Right lobe of liver (tissue), 6 donors: ENCODE results near the gene ANTXR1. TPM values are rescaled to one million over a fixed set of nuclear protein-coding genes. Genes with fewer than 3 reads are reported as not detected.

Source experiments
- ATAC-seq, 4 donors: fragments of 200-7000 bp; cut with Tn5 transposase; one replicate each; pipeline ENCODE4 v1.9.1; 2020; ENCODE audit warnings: mild to moderate bottlenecking in 4 of 4, moderate library complexity in 4 of 4
- DNase-seq, 3 donors: peaks; one replicate each; pipeline ENCODE4 v3.0.0-alpha.2; 2020
- H3K27ac ChIP-seq, 3 donors: fragments of 200-600 bp; one replicate each; pipeline ENCODE4 v1.8.0; 2022
- H3K27me3 ChIP-seq, 2 donors: fragments of 200-600 bp; one replicate each; pipeline ENCODE4 v1.8.0; 2022
- H3K36me3 ChIP-seq, 4 donors: fragments of 200-600 bp; sonication (generic) in 1 of 4; one replicate each; pipeline versions ENCODE4 v1.5.1 to v1.8.0; 2017 to 2022; ENCODE audit warnings: control low read depth in 1 of 4
- H3K4me1 ChIP-seq, 4 donors: fragments of 200-600 bp; sonication (generic) in 1 of 4; one replicate each; pipeline versions ENCODE4 v1.5.1 to v1.8.0; 2017 to 2022; ENCODE audit warnings: control low read depth in 1 of 4
- H3K4me3 ChIP-seq, 3 donors: fragments of 200-600 bp; one replicate each; pipeline ENCODE4 v1.8.0; 2022
- H3K9me3 ChIP-seq, 4 donors: fragments of 200-600 bp; sonication (generic) in 1 of 4; one replicate each; pipeline versions ENCODE4 v1.5.1 to v1.8.0; 2017 to 2022; ENCODE audit warnings: control low read depth in 1 of 4
- CTCF ChIP-seq, 4 donors: fragments of 200-600 bp in 3 of 4; fragments of 450-650 bp in 1 of 4; IDR thresholded peaks; one replicate each; pipeline versions ENCODE4 v1.5.1 to v1.8.0; 2016 to 2022; ENCODE audit warnings: antibody characterized with exemption in 4 of 4, mild to moderate bottlenecking in 2 of 4
- POLR2A ChIP-seq: fragments of 450-650 bp; IDR thresholded peaks from one replicate; pipeline ENCODE4 v1.6.1; 2017; ENCODE audit warnings: antibody characterized with exemption, mild to moderate bottlenecking
- WGBS: methylation state at CpG from one replicate; pipeline ENCODE4 v1.1.6; 2018; ENCODE audit warnings: low coverage, low lambda C conversion rate; ENCODE audit not compliant: insufficient coverage; ENCODE audit errors: missing lambda C conversion rate; 5-methylcytosine and 5-hydroxymethylcytosine counted together
- intact Hi-C, 2 donors: fragments of 100-400 bp; cut with DNase I; formaldehyde crosslinking; loops; one replicate each; pipeline versions ENCODE4 v1.11.2 to v1.14.1; 2022
- total RNA-seq, 6 experiments: library from RNA; depleted of rRNA in 2 of 6; stranded (reverse); fragments of >200 nt in 2 of 6; fragmentation: NEBNext Ultra II Directional in 3 of 6; extraction: Animal tissue kit (Norgen Biotek cat#: 25700) in 3 of 6; gene quantifications; one replicate each; pipeline versions ENCODE4 v1.1.0 to v1.2.4, GENCODE V29; 2016 to 2023
- donor health status: DM: no; HTN: yes; CAD: no.
- donor health status: DM: no; HTN: no; CAD: no.
- donor health status: DM: no; HTN: no; CAD: no.
- donor health status: DM: no; HTN: yes; CAD: no.
- donor health status: DM: no; HTN: yes; CAD: no.

The ANTXR1 gene
- total RNA-seq, 6 experiments from 2014 or later: 1.1 to 4.1 (median 2.9) TPM

- H3K9me3 ChIP-seq: no peaks in the 10 kb centered on the region
- peaks cover 5 to 7% of the 10 kb centered on the region in 2 donors for H3K27me3 ChIP-seq
- ATAC-seq (no peak), DNase-seq (no peak)
- H3K4me3 ChIP-seq: no peak overlapping the region
- H3K36me3 ChIP-seq: no peaks in the 10 kb centered on the region
- intact Hi-C loops: no loop called here
- H3K4me1 ChIP-seq: peaks cover 0 to 7% (median 5%) of the 10 kb centered on the region in 4 donors
- TF ChIP-seq CTCF (IDR thresholded peaks at IDR 0.05) (no peak), POLR2A (no peak)
- 72% methylated on average over 3 of the region's 4 CpGs for WGBS
- H3K27ac ChIP-seq: no peak overlapping the region
Observed at GRCh38 chr2:69011611-69012157, 1.3 kb upstream of the ANTXR1 start.

- ATAC-seq: peak; percentile 65 to 79 (median 74)
- peaks cover 0 to 7% (median 5%) of the 10 kb centered on the region in 4 donors for H3K4me1 ChIP-seq
- H3K9me3 ChIP-seq: no peaks in the 10 kb centered on the region
- intact Hi-C loops: no loop called here
- no peak for TF ChIP-seq POLR2A
- TF ChIP-seq CTCF (IDR thresholded peaks at IDR 0.05): peak; percentile 56 to 70 (median 62)
- WGBS: 11% methylated on average over 19 of the region's 27 CpGs
- no peak overlapping the region for H3K27ac ChIP-seq
- H3K27me3 ChIP-seq: peaks cover 5 to 7% of the 10 kb centered on the region in 2 donors
- H3K36me3 ChIP-seq: no peaks in the 10 kb centered on the region
- DNase-seq: peak in 2 of 3 donors; percentile 44 to 54
- H3K4me3 ChIP-seq: peak overlapping the region; percentile 44 to 60 (median 49)
Observed at GRCh38 chr2:69012310-69013141, 453 bp upstream of the ANTXR1 start.

- DNase-seq: no peak
- 3% methylated on average over 13 of the region's 20 CpGs for WGBS
- intact Hi-C loops: no loop called here
- Histone ChIP-seq H3K4me1 (peaks cover 0 to 7% (median 5%) of the 10 kb centered on the region in 4 donors), H3K27me3 (peaks cover 5 to 7% of the 10 kb centered on the region in 2 donors), H3K4me3 (peak overlapping the region; percentile 44 to 60 (median 49)), H3K9me3 (no peaks in the 10 kb centered on the region), H3K36me3 (no peaks in the 10 kb centered on the region), H3K27ac (peak overlapping the region in 1 of 3 donors; percentile 10)
- no peak for ATAC-seq
- TF ChIP-seq POLR2A (no peak), CTCF (IDR thresholded peaks at IDR 0.05) (no peak)
Observed at GRCh38 chr2:69013840-69014821, 1.2 kb downstream of the ANTXR1 start.

- Histone ChIP-seq H3K4me1 (peaks cover 0 to 7% (median 5%) of the 10 kb centered on the region in 4 donors), H3K36me3 (no peaks in the 10 kb centered on the region), H3K27ac (no peak overlapping the region), H3K27me3 (peaks cover 5 to 7% of the 10 kb centered on the region in 2 donors), H3K9me3 (no peaks in the 10 kb centered on the region), H3K4me3 (no peak overlapping the region)
- intact Hi-C loops: no loop called here
- TF ChIP-seq CTCF (IDR thresholded peaks at IDR 0.05): no peak
- TF ChIP-seq POLR2A: no peak
- WGBS: 74% methylated on average over 5 of the region's 5 CpGs
- ATAC-seq: no peak
- DNase-seq: no peak
Observed at GRCh38 chr2:69017080-69017479, 4.1 kb downstream of the ANTXR1 start.
